Ascending aorta (tissue), 2 donors: ENCODE data around the gene PLXNA4. TPM values are rescaled to one million over a fixed set of nuclear protein-coding genes. Genes with fewer than 3 reads are reported as not detected.

Experiments
- DNase-seq, 2 donors: peaks; one replicate each; pipeline ENCODE4 v3.0.0-alpha.2; 2019; ENCODE audit warnings: low spot score in 2 of 2
- H3K27ac ChIP-seq, 2 donors: fragments of 200-600 bp; sonication (generic); one replicate each; pipeline ENCODE4 v1.5.1; 2016 to 2017; ENCODE audit warnings: mild to moderate bottlenecking in 1 of 2
- H3K27me3 ChIP-seq: fragments of 200-600 bp; sonication (generic); one replicate; pipeline ENCODE4 v1.5.1; 2017
- H3K36me3 ChIP-seq, 2 donors: fragments of 200-600 bp; sonication (generic); one replicate each; pipeline ENCODE4 v1.5.1; 2016
- H3K4me1 ChIP-seq, 2 donors: fragments of 200-600 bp; sonication (generic); one replicate each; pipeline ENCODE4 v1.5.1; 2016 to 2017; ENCODE audit warnings: mild to moderate bottlenecking in 1 of 2
- H3K4me3 ChIP-seq, 2 donors: fragments of 200-600 bp; sonication (generic); one replicate each; pipeline ENCODE4 v1.5.1; 2016 to 2017; ENCODE audit warnings: mild to moderate bottlenecking in 1 of 2
- H3K9me3 ChIP-seq, 2 donors: fragments of 200-600 bp; sonication (generic); one replicate each; pipeline ENCODE4 v1.5.1; 2016
- intact Hi-C: fragments of 100-400 bp; cut with DNase I; formaldehyde crosslinking; loops from one replicate; pipeline ENCODE4 v1.15.1; 2023
- total RNA-seq: library from RNA; depleted of rRNA; stranded (reverse); fragments of >200 nt; gene quantifications from one replicate; pipeline ENCODE4 v1.1.0, GENCODE V29; 2016
- TF ChIP-seq, protein P1 (sequence below), 3 experiments: fragments of 200-600 bp in 2 of 3; fragments of 450-650 bp in 1 of 3; sonication (generic) in 2 of 3; IDR thresholded peaks; one replicate each; pipeline ENCODE4 v1.5.1; 2016 to 2019; ENCODE audit warnings: antibody characterized with exemption in 3 of 3, mild to moderate bottlenecking in 1 of 3, moderate library complexity in 1 of 3

The PLXNA4 gene
- total RNA-seq, 1 donor from 2014 or later = 27.1 TPM

DNA sequence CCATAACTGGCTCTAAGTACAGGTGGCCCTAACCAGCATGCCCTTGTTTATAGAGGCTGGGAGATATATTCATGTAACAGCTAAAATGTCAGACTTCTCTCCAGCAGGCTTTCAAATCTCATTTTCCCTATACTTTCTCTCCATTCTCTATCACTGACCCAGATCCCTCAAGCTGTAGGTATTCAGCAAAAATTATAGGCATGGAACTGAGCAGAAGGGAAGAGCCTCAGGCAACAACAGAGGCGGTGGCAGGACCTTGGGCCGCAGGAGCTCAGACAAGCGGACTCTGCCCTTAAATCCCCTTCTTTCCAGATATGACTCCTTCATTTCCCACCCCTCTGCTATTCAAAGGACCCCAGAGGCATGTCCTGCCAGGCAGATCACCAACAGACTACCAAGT is 417.4 kb downstream of the PLXNA4 start:
- peaks cover 0 to 6% of the 10 kb centered on the region in 2 donors for H3K4me1 ChIP-seq
- H3K27me3 ChIP-seq = no peaks in the 10 kb centered on the region
- intact Hi-C loops = no loop called here
- no peak overlapping the region for H3K4me3 ChIP-seq
- H3K36me3 ChIP-seq = peaks cover 6 to 22% of the 10 kb centered on the region in 2 donors
- TF ChIP-seq, protein P1, sequence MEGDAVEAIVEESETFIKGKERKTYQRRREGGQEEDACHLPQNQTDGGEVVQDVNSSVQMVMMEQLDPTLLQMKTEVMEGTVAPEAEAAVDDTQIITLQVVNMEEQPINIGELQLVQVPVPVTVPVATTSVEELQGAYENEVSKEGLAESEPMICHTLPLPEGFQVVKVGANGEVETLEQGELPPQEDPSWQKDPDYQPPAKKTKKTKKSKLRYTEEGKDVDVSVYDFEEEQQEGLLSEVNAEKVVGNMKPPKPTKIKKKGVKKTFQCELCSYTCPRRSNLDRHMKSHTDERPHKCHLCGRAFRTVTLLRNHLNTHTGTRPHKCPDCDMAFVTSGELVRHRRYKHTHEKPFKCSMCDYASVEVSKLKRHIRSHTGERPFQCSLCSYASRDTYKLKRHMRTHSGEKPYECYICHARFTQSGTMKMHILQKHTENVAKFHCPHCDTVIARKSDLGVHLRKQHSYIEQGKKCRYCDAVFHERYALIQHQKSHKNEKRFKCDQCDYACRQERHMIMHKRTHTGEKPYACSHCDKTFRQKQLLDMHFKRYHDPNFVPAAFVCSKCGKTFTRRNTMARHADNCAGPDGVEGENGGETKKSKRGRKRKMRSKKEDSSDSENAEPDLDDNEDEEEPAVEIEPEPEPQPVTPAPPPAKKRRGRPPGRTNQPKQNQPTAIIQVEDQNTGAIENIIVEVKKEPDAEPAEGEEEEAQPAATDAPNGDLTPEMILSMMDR (IDR thresholded peaks at IDR 0.05) = no peak
- DNase-seq = no peak
- H3K9me3 ChIP-seq = no peaks in the 10 kb centered on the region
- no peak overlapping the region for H3K27ac ChIP-seq

DNA sequence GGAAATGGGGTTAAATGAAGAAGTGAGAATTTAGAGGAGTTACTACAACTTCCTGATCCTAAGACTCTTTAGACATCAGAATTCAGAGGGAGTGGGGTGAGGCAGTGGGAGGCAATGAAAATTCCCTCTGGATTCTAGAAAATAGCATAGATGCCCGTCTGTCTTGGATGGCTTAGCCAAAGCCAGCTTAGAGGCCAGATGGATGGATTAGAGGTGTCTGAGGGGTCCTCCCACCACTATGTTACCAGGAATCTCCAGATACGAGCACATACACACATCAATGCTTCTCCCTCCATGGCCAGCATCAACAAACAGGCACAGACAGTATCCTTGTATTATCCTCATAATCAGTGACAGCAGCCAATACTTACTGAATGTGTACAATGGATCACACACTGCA is 418.1 kb downstream of the PLXNA4 start:
- intact Hi-C loops = no loop called here
- Histone ChIP-seq H3K4me3 (no peak overlapping the region), H3K36me3 (peaks cover 6 to 18% of the 10 kb centered on the region in 2 donors), H3K9me3 (no peaks in the 10 kb centered on the region), H3K4me1 (peaks cover 0 to 6% of the 10 kb centered on the region in 2 donors), H3K27ac (no peak overlapping the region), H3K27me3 (no peaks in the 10 kb centered on the region)
- TF ChIP-seq, protein P1 (IDR thresholded peaks at IDR 0.05) = no peak
- DNase-seq = no peak

DNA sequence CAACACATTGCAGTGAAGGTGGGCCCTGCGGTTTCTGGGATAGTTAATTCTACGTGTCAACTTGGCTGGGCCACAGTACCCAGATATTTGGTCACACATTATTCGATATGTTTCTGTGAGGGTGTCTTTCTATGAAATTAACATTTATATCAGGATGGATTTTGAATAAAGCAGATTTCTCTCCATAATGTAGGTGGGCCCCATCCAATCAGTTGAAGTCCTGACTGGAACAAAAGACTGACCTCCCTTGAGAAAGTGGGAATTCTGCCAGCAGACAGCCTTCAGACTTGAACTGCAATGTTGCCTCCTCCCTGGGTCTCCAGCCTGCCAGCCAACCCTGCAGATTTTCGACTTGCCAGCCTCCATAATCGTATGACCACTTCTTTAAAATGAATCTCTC is 420.6 kb downstream of the PLXNA4 start:
- TF ChIP-seq, protein P1 (IDR thresholded peaks at IDR 0.05) = no peak
- no peak overlapping the region for H3K4me3 ChIP-seq
- intact Hi-C loops = no loop called here
- DNase-seq = no peak
- no peak overlapping the region for H3K27ac ChIP-seq
- H3K9me3 ChIP-seq = no peaks in the 10 kb centered on the region
- H3K36me3 ChIP-seq = peaks cover 6 to 18% of the 10 kb centered on the region in 2 donors
- H3K27me3 ChIP-seq = no peaks in the 10 kb centered on the region
- no peaks in the 10 kb centered on the region for H3K4me1 ChIP-seq

DNA sequence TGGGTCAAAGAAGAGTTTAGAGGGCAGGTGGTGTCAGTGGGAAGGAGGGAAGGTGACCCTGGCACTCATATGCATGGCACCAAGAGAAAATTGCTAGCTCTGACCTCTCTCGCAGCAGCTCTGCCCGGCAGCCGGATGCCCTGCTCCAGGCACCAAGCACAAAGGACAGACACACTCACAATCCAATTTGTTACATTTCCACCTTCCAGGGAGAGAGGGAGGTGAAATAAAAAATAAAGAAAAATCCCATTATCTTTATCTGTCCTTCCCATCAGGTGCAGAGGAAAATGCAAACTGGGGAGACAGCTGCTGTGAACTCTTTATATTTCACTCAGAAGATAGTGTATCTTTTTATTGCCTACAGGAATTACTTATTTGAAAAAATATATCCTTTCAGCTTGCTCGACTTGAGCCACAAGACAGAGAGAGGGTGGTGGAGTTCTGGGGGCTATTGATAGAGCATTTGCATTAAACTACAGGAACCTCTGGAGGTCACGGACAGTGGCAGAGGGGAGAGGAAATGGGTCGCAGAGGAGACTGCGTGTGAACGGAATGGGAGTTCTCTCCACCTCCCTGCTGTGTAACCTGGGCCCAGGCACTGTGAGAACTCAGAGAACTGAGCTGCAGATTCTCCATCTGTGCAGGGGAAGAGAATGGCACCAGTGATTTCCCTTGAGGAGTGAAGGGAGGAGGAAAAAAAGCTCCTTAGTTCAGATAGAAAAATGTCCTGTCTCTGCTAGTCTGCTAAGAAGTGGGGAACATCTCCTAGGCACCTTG is 421.4 kb downstream of the PLXNA4 start:
- intact Hi-C loops = no loop called here
- no peaks in the 10 kb centered on the region for H3K4me1 ChIP-seq
- H3K4me3 ChIP-seq = no peak overlapping the region
- TF ChIP-seq, protein P1 (IDR thresholded peaks at IDR 0.05) = no peak
- peaks cover 6 to 18% of the 10 kb centered on the region in 2 donors for H3K36me3 ChIP-seq
- DNase-seq = no peak
- H3K9me3 ChIP-seq = no peaks in the 10 kb centered on the region
- no peaks in the 10 kb centered on the region for H3K27me3 ChIP-seq
- H3K27ac ChIP-seq = no peak overlapping the region

DNA sequence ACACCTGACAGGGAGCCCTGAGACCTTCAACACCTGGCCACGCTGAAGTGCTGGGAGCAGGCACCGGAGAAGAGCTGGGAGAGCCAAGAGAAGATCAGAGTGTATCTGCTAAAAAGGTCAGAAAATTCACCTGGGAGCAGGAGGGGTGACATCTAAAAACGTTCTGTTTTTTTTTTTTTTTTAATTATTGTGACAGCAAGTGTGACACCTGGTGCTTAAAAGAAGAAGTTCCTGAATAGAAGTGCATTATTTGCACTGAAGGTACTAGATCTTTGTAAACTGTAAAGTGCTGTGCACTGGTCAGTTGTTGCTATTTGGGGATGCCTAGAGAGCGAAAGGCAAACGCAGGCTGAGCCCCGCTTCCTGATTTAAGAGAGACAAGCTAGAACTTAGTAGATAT is 422.0 kb downstream of the PLXNA4 start:
- Histone ChIP-seq H3K4me1 (no peaks in the 10 kb centered on the region), H3K9me3 (no peaks in the 10 kb centered on the region), H3K36me3 (peaks cover 6 to 18% of the 10 kb centered on the region in 2 donors), H3K27me3 (no peaks in the 10 kb centered on the region), H3K27ac (no peak overlapping the region), H3K4me3 (no peak overlapping the region)
- no peak for DNase-seq
- intact Hi-C loops = no loop called here
- TF ChIP-seq, protein P1 (IDR thresholded peaks at IDR 0.05) = no peak
